Measurements from ENCODE around the gene ADA.

DNA sequence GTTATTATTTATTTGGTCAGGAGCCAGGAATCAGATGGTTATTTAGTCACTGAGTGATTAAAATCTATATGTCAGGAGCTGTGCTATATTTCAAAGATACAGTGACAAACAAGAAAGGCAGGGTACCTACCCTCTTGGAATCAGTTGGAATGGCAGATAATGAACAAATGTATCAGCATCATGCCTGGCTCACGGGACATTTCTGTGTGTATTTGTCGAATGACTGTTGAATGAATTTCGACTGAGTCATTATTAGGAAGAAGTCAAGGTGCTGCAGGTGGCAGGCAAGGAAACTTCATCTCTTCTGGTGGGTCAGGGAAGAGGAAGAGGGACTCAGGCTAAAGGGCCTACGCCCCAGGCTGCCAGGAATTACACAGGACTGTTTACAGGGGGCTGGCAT is 55.5 kb downstream of the ADA start:
- TF ChIP-seq CTCF (IDR thresholded peaks at IDR 0.05; ENCODE audit: low read depth, low read length) (no peak), POLR2A (IDR thresholded peaks at IDR 0.05; ENCODE audit: extremely low read depth, insufficient read length) (no peak), MYC (IDR thresholded peaks at IDR 0.05; ENCODE audit: low read depth, low read length) (no peak)
- TF ChIP-seq, protein P1, sequence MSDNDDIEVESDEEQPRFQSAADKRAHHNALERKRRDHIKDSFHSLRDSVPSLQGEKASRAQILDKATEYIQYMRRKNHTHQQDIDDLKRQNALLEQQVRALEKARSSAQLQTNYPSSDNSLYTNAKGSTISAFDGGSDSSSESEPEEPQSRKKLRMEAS (IDR thresholded peaks at IDR 0.05; ENCODE audit: low read depth, low read length) = no peak
